Lower leg skin (tissue), 3 donors: ENCODE data around the gene RALGAPA1.
"Not testable (repeated sequence)": the region's sequence is repeated elsewhere in the genome, so short reads cannot be mapped to it uniquely, and the experiment has no call there.

ENCODE experiments used
- POLR2A ChIP-seq, 2 donors: fragments of 450-650 bp; IDR thresholded peaks; one replicate each; pipeline ENCODE4 v1.6.1; 2016 to 2017; ENCODE audit warnings: antibody characterized with exemption in 2 of 2, mild to moderate bottlenecking in 1 of 2, moderate library complexity in 1 of 2
- TF ChIP-seq, protein P1 (sequence below), 3 donors: fragments of 450-650 bp; IDR thresholded peaks; one replicate each; pipeline ENCODE4 v1.5.1; 2016; ENCODE audit warnings: antibody characterized with exemption in 3 of 3, mild to moderate bottlenecking in 3 of 3, moderate library complexity in 2 of 3

DNA sequence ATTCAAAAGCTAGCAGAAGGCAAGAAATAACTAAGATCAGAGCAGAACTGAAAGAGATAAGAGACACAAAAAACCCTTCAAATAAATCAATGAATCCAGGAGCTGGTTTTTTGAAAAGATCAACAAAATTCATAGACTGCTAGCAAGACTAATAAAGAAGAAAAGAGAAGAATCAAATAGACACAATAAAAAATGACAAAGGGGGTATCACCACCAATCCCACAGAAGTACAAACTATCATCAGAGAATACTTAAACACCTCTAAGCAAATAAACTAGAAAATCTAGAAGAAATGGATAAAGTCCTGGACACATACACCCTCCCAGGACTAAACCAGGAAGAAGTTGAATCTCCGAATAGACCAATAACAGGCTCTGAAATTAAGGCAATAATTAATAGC, 189.6 kb downstream of the RALGAPA1 start:
- not testable (repeated sequence) for TF ChIP-seq POLR2A (IDR thresholded peaks at IDR 0.05)
- TF ChIP-seq, protein P1, sequence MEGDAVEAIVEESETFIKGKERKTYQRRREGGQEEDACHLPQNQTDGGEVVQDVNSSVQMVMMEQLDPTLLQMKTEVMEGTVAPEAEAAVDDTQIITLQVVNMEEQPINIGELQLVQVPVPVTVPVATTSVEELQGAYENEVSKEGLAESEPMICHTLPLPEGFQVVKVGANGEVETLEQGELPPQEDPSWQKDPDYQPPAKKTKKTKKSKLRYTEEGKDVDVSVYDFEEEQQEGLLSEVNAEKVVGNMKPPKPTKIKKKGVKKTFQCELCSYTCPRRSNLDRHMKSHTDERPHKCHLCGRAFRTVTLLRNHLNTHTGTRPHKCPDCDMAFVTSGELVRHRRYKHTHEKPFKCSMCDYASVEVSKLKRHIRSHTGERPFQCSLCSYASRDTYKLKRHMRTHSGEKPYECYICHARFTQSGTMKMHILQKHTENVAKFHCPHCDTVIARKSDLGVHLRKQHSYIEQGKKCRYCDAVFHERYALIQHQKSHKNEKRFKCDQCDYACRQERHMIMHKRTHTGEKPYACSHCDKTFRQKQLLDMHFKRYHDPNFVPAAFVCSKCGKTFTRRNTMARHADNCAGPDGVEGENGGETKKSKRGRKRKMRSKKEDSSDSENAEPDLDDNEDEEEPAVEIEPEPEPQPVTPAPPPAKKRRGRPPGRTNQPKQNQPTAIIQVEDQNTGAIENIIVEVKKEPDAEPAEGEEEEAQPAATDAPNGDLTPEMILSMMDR (IDR thresholded peaks at IDR 0.05), result not testable (repeated sequence)
